DMS79 treated with DMSO at 0.1 percent for 48 hours (cell line): ENCODE results near the gene MYO18B.
A peak's percentile ranks its signal among the peaks of the same experiment; 100 is the strongest.

Experiments used
- DNase-seq: peaks from one replicate; lab custom pipeline; 2025; lab: John Stamatoyannopoulos, UW

MYO18B gene

DNA sequence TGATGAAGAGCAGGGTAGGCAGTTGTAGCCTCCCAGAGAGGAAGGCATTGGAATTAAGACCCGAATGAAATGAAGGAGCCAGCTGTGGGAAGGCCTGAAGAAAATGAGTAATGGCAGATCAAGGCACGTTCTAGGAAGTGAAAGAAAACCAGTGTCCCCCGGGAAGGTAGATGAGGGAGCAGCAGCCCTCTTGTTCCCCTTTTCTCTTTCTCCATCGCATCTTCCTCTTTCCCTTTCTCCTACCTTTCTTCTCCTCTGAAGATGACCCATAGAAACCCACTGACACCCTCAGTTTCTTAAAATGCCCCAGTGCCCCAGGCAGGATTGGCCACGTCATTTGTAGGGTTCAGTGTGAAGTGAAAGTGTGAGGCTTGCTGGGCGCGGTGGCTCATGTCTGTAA lies 254.7 kb downstream of the MYO18B start:
- no peak for DNase-seq

DNA sequence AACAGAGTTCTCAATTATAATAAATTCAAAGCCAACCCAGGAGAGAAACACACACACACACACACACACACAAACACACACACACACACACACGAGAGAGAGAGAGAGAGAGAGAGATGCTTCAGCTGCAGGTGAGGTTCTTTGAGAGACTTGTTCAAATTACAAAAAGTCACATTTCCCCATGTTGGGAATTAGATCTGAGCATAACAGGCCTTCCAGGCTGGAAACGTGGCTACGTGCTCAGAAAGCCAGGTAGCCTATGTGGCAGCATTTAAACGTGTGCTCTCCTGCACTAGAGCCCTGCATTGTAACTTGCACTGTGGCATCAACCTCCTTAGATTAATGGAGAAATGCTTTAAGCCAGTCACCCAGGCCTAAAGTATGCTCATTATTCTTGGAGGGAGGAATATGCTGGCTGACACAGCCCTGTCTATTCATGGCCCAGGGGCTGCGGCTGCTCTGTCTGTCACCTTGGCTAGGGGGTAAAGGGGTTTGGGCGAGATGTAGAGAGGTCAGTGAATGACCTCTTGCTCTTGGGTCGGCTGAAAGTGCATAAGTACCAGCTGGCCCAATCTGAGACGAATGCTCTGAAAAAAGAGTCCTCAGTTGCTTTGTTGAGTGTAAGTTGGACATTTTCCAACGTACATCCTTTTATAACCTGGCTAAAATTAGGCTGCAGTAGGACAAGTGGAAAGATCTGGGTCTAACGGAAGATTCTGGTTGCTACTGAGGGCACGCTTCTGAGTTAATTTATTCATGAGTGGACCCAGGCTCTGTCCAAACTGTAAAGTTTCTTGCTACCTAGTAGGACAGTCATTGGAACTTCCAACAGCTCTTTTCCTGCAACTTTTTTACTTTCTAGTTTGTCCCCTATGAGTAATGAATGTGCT lies 256.1 kb downstream of the MYO18B start:
- peak; percentile 9 for DNase-seq

DNA sequence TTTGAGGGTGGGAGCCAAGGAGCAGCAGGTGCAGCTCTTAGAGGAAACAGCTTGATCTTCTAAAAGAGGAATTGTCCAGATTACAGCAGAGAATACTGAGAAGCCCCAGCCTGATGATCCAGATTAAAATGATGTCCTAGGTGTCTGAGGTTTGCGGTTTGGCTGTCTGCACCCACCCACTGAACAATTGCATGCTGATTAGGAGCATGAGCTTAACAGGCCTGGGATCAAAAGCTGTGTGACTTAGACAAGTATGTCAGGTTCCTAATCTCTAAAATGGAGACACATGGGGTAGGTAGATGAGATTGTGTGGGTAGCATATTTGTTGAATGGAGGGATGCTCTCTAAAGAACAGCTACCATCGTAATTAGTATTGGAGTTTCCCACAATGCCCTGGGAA lies 260.5 kb downstream of the MYO18B start:
- DNase-seq, result no peak

DNA sequence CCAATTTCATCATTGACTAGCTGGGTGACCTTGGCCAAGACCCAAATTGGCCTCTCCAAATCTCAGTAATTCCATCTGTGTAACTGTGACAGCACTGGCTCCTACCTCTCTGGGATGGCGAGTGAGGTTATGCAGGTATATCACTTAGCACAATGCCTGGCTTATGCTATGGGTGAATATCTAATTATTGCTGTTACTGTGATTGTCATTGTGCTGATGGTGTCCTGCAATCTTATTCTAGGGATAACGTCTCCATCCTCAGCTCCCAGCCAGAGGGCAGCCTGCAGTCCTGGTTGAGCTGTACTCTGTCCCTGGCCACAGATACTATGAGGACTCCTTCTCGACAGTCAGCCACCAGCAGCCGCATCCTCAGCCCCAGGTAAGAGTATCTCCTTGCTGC lies 262.5 kb downstream of the MYO18B start:
- no peak for DNase-seq

DNA sequence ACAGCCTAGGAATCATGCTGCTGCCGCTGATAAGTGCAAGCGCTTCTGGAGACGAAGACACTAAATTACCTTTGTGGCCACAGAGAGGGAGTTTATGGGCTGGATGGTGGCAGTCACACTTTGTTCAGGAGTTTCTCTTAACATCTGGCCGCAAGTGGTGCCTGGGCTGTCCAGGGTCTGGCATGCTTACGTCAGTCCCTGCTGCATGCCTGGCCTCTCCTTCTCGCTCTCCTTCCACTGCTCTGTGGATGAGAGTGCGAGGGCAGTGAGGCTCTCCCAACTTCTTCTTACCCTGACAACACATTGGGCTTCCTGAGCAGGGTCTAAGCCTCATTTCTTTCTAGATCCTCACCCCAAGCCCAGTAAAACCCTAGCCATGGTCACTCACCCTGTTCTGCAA lies 266.6 kb downstream of the MYO18B start:
- no peak for DNase-seq

DNA sequence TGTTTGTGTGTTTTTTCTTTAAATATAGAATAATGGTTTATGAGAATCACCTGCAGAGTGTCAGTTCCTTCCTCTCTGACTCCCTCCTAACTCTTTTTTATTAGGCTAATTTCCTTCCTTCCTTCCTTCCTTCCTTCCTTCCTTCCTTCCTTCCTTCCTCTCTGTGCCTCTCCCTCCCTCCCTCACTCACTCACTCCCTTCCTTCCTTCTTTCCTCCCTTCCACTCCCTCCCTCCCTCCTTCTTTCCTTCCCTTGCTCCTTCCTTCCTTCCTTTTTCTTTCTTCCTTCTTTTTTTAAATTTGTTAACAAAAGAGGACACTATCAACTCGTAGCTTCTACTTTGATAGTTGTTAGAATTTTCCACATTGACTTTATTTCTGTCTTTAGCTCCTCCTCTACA lies 274.9 kb downstream of the MYO18B start:
- no peak for DNase-seq

DNA sequence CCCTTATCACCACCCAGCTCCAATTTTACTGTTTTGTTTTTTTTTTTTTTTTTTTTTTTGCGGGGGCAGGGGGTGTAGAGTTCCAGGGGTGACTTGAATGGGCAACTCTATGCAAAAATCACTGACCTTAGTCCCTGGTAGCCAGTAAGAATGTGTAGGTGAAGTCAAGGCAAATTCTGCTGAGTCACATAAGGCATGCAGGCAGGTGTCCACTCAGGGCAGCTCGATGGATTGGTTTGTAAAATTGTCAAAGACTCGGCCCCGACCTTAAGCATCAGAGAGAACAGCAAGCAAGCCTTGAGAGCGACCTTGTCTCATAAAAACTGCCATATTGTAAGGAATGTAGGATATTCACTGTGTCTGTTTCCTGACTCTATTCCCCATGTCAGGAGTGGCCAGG lies 275.9 kb downstream of the MYO18B start:
- DNase-seq, result no peak

DNA sequence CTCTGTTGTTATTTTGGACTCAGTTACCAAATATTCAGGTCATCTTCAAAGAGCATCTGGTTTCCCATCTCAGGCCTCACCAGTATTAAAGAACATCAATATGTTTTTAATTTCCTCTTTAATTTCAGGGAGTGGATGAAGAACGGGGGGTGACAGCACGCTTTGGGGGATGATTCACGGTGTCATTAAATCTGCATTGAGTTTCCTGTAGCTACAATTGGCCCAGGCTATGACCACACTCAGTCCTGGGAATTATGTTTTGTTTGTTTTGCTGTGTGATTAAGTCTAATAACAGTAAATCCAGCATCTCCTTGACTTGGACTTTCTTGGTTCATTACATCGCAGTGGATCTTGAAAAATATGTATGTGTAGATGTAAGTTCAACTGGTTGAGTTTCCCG lies 277.6 kb downstream of the MYO18B start:
- no peak for DNase-seq

DNA sequence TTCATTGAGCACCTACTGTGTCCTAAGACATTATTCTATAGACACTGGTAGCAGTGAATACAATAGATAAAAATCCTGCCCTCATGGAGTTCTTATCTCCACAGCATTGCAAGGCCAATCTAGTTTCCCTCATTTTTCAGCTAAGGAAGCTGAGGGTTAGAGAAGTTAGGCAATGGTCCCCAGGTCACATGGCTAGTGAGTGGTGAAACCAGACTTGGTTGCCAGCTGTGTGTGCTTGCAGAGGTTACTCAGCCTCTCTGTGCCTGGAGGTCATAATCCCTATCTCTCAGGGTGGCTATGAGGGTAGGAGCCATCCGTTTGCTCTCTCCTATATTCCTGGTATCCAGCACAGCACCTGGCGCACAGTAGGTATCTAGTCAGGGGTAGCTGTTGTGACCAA lies 279.5 kb downstream of the MYO18B start:
- DNase-seq, result no peak

DNA sequence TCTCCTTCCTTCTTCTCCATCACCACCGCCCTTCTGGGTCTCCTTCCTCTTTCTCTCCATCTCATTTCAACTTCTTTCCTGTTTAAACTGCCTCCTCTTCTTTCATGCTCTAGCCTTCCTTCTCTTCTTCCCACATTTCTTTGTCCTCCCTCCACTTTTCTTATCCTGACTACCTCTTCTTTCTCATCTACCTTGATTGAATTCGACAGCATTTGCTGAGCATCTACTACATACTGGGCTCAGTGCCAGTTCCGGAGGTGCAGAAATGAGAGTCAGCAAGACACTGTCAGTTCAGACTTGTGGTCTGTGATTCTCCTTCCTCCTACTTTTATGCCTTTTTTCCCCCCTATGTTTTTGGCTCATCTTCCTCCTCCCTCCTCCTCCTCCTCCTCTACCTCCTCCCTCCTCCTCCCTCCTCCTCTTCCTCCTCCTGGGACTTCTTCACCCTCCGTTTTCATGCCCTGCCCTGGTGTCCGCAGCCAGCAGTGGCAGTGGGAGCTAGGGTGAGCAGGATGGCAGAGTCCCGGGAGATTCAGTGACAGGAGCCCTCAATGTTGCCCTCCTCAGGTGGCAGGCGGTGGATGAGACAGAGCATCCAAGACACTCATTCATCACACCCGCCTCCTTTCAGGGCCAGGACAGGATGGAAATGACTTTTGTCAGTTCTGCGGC lies 281.3 kb downstream of the MYO18B start:
- no peak for DNase-seq

DNA sequence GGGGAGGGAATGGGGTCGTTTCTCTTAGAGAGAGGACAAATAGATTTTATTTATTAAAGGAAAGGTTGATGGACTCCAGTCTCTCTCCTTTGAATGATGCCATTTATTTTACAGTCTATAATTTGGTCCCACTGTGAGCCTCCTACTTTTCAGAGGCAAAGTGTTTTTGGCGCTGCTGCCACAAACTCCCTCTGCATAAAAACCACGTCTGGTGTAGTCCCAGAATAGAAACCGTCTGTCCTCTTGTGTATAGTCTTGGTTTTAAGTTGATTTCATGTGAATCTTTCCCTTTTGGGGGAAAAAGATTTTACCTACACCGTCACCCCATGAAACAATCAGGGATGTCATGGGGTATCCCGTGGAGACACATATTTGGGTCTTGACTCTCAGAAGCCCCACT lies 283.6 kb downstream of the MYO18B start:
- DNase-seq, result no peak

DNA sequence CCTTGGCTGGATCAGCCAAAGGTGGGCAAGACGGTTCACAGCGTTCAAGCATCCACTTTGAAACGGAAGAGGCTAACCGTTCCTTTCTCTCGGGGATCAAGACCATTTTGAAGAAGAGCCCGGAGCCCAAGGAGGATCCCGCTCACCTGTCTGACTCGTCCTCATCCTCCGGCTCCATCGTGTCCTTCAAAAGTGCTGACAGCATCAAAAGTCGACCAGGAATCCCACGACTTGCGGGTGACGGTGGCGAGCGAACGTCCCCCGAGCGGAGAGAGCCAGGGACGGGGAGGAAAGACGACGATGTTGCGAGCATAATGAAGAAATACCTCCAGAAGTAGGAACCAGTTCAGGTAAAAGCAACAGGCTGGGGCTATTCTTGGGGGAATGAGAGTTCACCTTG lies 285.4 kb downstream of the MYO18B start:
- no peak for DNase-seq

DNA sequence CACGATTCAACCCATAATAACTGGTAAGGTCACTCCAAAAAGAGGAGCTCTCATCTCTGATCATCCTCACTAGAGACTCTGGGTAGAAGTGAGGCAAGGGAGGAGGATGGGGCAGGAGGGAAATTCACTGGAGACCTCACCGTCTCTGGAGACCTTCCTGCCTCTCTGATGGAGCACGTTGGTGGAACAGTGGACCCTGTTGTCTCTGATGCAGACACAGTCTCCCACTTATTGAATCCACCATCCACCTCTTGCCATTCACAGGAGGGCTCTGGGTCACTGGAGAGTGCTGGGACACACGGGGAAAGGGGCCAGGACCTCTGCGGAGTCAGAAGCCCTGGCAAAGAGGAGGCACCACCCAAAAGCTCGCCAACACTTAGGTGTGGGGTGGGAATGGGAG lies 289.7 kb downstream of the MYO18B start:
- DNase-seq, result no peak

DNA sequence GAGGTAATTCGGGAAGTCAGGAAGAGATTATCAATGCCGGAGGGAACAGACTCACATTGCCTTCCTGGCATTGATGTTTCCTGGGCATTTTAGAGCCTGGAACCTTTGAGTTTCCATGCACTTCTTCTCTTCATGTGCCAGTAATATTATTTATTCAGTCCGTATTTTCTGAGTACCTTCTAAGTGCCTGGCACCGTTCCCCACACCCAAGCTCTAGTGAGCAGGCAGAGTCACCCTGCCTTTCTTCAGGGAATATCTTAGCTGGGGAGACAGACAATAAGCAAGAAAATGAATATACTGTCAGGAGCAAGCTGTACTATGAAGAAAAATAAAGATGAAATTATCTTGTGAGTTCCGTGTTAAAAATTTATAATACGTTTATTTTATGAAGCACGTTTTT lies 291.1 kb downstream of the MYO18B start:
- no peak for DNase-seq

DNA sequence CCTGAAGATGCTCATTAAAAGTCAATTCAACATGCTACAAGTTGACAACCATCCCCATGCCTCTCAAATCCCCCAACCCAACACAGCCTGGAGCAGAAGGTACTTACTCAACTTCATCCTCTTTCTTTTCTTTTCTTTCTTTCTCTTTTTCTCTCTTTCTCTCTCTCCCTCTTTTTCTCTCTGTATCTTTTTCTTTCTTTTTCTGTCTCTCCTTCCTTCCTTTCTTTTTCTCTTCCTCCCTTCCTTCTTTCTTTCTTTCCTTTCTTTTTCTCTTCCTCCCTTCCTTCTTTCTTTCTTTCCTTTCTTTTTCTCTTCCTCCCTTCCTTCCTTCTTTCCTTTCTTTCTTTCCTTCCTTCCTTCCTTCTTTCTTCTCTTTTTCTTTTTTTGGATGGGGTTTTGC lies 291.6 kb downstream of the MYO18B start:
- no peak for DNase-seq

DNA sequence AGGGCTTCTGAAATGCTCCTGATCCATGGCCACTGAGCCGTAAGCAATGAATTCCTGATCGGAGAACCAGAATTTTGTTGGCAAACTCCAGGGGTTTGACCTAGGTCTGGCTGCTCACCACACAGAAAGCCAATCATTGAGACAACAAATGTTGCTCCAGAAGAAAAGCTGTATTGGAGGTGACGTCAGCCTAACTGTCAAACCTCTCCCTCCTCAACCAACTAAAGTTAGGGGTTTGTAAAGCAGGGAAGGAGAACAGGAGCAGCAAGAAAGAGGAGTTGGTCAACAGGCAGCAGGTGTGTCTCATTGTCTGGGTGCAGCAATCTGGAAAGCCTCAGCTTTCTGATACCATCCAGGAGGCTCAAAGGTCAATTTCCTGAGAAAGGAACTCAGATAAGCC lies 293.5 kb downstream of the MYO18B start:
- no peak for DNase-seq

DNA sequence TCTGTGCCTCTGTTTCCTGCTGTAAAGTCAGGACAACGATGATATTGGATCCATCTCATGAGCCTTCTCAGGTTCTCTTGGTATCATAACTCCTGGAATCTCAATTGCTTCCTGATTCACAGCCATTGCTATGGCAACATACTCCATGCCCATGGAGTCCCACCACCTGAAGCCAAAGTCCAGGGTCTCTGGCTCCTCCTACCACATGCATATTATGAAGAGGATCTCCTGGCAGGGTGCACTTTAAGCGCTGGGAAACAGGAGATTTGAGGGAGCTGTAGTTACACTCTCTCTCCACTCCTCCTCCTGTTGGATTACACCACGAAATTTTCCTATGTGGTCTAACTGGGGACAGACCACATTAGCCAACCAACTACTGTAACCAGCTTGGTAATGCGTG lies 296.4 kb downstream of the MYO18B start:
- no peak for DNase-seq

DNA sequence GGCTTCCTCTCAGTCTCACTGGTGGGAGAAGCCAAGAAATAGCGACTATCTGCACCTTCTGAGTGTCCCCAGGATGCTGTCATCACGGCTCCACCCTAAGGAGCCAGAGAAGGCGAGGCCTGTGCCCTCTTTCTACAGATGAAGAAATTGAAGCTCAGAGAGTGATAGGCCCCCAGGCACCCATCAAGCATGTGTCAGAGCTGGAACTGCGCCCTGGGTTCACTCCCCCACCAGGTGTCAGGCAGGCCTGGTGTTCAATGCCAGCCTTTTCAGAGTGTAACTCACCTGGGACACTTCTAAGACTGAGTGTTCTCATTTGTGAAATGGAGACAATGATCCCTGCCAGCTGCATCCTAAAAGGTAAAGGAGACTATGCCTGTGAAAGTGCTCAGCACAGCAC lies 299.9 kb downstream of the MYO18B start:
- DNase-seq, result no peak

DNA sequence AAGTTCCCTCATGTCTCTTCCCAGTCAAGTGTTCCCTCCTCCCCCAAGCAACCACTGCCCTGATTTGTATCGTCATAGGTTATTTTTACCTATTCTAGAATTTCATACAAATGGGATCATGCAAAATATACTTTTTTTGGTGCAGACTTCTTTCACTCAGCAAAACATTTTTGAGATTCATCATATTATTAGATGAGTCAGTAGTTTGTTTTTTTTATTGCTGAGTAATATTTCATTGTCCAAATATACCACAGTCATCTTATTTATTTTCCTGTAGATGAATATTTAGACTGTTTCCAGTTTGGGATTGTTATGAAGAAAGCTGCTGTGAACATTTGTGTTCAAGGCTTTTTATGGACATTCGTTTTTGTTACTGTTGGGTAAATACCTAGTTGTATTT lies 301.0 kb downstream of the MYO18B start:
- DNase-seq, result no peak

DNA sequence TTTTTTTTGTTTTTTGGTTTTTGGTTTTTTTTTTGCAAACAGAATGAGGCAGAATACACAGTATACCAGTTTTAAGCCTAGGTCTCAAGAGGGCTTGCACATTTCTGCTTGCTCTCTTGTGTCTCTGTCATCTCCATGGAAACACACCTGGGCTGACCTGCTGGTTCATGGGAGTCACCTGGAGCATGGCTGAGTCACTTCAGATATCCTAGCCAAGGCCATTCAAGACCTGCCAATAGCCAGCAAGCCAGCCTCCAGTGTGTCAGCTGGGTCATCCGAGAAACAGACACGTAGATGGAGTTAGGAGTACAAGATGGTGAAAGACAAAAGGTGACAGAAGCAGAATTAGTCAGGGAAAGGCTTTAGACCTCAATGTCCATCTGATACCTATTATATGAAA lies 303.1 kb downstream of the MYO18B start:
- no peak for DNase-seq

DNA sequence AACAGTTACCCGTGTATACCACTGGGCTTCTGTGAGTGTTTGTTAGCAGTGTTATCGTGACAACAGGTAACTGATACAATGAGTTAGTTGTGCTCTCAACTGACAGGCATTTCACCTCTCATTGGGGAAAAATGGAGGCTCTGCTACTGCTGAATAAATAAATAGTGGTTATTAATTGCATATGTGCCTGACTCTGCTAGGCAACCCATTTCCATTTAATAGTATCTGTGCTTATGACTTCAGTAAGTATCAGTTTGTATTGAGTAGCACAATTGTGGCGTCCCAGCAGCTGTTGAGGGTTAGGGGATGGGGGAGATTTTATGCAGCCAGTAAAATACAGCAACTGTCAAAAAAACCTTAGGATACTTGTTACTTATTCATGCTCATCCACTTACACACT lies 303.9 kb downstream of the MYO18B start:
- DNase-seq, result no peak

DNA sequence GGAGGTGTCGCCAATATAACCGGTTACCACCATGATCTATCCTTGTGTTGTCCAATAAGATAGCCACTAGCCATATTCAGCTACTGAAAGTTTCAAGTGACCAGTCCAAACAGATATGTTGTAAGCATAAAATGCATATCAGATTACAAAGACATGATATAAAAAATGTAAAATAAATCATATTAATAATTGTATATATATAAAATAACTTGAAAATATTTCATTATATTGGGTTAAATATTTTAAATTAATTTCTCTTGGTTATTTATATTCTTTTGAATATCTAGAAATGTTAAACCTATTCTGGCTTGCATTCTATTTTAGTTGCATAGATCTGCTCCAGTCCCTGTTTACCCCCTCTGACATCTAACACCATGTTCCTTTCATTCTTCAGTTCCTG lies 305.5 kb downstream of the MYO18B start:
- DNase-seq, result no peak

DNA sequence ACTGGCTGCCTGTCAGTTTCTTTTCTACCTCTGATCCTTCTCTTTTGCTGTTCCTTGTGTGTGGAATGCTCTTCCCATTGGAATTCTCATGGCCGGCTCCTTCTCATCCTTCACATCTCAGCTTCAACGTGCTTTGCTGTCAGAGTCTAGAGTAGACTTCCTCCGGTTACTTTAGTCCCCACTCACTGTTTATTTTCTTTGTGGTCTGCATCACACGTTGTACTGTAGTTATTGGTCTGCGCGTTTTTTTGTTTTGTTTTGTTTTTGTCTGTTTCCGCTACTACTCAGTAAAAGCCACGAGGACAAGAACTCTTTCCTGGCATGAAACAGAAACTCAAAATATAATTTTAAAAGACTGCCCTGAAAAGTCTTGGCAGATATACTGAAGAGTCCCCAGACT lies 305.9 kb downstream of the MYO18B start:
- no peak for DNase-seq

DNA sequence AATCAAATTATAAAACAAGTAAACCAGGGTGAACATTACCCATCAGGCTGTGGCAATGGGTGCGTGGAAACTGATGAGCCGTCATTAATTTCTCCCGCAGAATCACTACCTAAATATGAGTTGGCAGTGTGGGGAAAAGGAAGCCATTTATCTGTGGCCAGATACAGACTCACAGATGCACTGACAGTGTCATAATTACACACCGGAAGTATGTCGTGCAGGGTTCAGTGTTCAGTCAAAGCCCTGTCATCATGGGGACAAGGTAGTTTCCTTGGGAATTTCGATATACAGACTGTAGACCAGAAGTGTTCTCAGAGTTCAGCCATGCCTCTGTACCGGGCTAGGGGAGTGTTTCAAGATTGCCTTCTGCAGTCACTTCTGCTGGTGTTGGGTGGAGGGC lies 308.1 kb downstream of the MYO18B start:
- no peak for DNase-seq
